Measurements from ENCODE around the gene DEFB116. TPM values are rescaled to one million over a fixed set of nuclear protein-coding genes. Genes with fewer than 3 reads are reported as not detected.

DEFB116 gene
- total and polyA plus RNA-seq, 8 donors = not detected

DNA sequence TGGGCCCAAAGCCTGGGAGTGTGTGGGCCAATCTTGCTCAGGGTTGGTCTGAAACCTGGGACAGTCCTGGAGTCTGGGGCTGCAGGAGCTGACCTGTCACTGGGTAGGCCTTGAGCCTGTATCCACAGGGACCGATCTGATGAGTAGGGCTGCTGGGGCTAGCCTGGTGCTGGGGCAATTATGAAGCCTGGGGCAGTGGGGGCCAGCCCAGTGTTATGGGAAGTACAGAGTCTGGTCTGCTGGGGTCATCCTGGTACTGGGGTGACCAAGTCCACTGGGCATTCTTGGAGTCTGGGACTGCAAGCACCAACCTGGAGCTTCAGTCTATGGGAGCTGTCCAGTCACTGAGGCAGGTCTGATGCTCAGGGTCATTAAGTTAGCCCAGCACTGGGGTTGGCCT lies 30.2 kb downstream of the DEFB116 start:
- intact Hi-C loops (cut with DNase I) = no loop called here
- FAIRE-seq (no peak), ATAC-seq (no peak), DNase-seq (no peak)
- no peak overlapping the region for H3K4me3 ChIP-seq
- TF ChIP-seq, protein P1, sequence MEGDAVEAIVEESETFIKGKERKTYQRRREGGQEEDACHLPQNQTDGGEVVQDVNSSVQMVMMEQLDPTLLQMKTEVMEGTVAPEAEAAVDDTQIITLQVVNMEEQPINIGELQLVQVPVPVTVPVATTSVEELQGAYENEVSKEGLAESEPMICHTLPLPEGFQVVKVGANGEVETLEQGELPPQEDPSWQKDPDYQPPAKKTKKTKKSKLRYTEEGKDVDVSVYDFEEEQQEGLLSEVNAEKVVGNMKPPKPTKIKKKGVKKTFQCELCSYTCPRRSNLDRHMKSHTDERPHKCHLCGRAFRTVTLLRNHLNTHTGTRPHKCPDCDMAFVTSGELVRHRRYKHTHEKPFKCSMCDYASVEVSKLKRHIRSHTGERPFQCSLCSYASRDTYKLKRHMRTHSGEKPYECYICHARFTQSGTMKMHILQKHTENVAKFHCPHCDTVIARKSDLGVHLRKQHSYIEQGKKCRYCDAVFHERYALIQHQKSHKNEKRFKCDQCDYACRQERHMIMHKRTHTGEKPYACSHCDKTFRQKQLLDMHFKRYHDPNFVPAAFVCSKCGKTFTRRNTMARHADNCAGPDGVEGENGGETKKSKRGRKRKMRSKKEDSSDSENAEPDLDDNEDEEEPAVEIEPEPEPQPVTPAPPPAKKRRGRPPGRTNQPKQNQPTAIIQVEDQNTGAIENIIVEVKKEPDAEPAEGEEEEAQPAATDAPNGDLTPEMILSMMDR (IDR thresholded peaks at IDR 0.05) = no peak
- 61 to 75% methylated on average over 1 of the region's 1 CpG for WGBS, 2 donors
- no peaks in the 10 kb centered on the region for H3K36me3 ChIP-seq
- no peak overlapping the region for H3K27ac ChIP-seq
- no peaks in the 10 kb centered on the region for H3K4me1 ChIP-seq
- no peaks in the 10 kb centered on the region for H3K27me3 ChIP-seq
- no peaks in the 10 kb centered on the region for H3K9me3 ChIP-seq

DNA sequence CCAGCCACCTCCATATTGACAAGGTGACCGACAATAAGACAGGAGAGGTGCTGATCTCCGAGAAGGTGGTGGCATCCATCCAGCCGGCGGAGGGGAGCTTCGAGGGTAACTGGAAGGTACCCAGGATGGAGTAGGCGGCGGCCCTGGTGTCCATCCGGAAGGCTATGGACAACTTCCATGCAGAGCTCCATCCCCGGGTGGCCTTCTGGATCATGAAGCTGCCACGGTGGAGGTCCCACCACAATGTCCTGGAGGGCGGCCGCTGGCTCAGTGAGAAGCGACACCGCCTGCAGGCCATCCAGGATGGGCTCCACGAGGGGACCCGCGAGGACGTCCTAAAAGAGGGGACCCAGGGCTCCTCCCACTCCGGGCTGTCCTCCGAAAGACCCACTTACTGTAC lies 33.9 kb downstream of the DEFB116 start:
- H3K4me1 ChIP-seq = no peaks in the 10 kb centered on the region
- TF ChIP-seq, protein P1 (IDR thresholded peaks at IDR 0.05) = no peak
- no peak overlapping the region for H3K27ac ChIP-seq
- intact Hi-C loops (cut with DNase I) = no loop called here
- FAIRE-seq = no peak
- H3K4me3 ChIP-seq = no peak overlapping the region
- 67 to 72% methylated on average over 20 of the region's 20 CpGs for WGBS, 2 donors
- DNase-seq = peak in 1 of 6 donors; percentile 54
- ATAC-seq = no peak
- H3K36me3 ChIP-seq = no peaks in the 10 kb centered on the region
- no peaks in the 10 kb centered on the region for H3K27me3 ChIP-seq
- H3K9me3 ChIP-seq = no peaks in the 10 kb centered on the region

DNA sequence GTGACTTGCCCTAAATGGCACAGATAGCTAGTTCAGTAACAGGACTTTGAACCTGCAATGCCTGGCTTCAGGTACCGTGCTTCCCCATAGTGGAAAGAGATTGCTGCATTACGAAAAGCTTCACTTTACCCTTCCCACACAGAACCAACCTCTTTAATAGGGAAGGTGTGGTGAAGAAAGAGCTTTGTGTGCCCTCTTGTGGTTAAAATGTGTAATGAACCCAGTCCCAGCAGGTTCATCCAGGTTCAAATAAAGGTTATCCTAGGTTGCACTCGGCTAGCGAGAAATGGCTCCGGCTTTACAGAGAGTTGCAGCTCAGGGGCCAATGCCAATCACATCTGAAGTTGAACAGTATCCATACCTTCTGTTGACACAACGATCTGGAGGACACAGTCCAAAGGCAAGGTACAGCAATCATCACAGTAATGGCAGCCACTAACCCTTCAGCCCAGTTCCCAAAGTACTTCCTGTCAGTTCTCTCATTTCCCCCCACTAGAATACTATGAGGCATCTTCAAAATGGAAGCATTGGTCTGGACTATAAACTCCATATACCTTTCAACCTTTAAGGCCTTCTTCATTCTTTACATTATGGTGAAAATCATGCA lies 48.0 kb downstream of the DEFB116 start:
- Histone ChIP-seq H3K4me3 (no peak overlapping the region), H3K4me1 (no peaks in the 10 kb centered on the region), H3K9me3 (no peaks in the 10 kb centered on the region), H3K27ac (no peak overlapping the region), H3K36me3 (no peaks in the 10 kb centered on the region), H3K27me3 (no peaks in the 10 kb centered on the region)
- peak in 1 of 4 donors; percentile 32 for ATAC-seq
- no peak for DNase-seq
- no peak for FAIRE-seq
- TF ChIP-seq, protein P1 (IDR thresholded peaks at IDR 0.05) = peak in 2 of 4 donors; percentile 12 to 26
- WGBS, 2 donors = 47 to 48% methylated on average over 6 of the region's 6 CpGs
- intact Hi-C loops (cut with DNase I) = no loop called here

DNA sequence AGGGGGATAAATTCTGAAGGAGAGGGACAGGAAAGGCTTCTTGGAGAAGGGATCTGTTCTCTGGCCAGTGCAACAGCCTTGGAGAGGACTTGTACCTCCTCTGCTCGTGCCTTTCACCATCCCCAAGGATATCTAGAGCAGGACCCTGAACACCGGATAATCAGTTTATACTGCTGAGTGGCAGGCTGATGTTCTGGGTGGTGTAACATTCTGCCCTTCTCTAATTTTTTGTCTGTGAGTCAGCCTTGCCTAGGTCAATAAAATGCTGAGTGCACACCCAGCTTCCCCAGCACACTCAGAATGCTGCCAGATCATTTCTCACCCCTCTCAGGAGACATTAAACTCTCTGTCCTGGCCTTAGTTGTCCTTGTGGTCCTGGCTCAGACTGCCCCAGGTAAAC lies 51.0 kb downstream of the DEFB116 start, which contains the start of gene DEFB115:
Gene DEFB115 (plus strand): TSS at position 301 of the 400 bp plus-strand sequence. CDS start 0 bp downstream, at position 301.
- intact Hi-C loops (cut with DNase I) = no loop called here
- TF ChIP-seq, protein P1 (IDR thresholded peaks at IDR 0.05) = no peak
- Histone ChIP-seq H3K4me1 (no peaks in the 10 kb centered on the region), H3K27me3 (no peaks in the 10 kb centered on the region), H3K9me3 (no peaks in the 10 kb centered on the region), H3K27ac (no peak within 1 kb of the TSS), H3K4me3 (no peak within 1 kb of the TSS), H3K36me3 (no peaks in the 10 kb centered on the region)
- no peak for DNase-seq
- ATAC-seq = no peak
- 33 to 47% methylated on average over 2 of the region's 2 CpGs for WGBS, 2 donors
- FAIRE-seq = no peak

DNA sequence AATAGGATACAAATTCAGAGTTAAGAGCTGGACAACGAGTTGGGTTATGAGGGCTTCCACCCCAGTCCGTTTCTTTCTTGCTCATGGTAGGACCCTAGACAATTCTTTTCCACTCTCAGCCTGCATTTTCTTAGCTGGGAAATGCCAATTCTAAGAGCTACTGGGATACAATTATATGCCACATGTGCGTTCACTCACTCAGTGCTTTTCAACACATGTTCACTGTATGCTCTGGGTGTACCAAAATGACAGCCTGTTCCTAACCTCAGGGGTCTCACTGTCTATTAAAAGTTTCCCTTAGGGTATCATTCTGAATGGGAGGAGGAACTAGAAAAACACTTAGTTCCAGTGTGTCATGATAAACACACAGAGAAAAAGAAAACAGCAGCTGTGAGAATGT lies 51.4 kb downstream of the DEFB116 start:
- FAIRE-seq = no peak
- TF ChIP-seq, protein P1 (IDR thresholded peaks at IDR 0.05) = no peak
- intact Hi-C loops (cut with DNase I) = no loop called here

More for the DNA sequence above, 51.4 kb downstream of the DEFB116 start:
- Histone ChIP-seq H3K36me3 (no peaks in the 10 kb centered on the region), H3K9me3 (no peaks in the 10 kb centered on the region), H3K4me1 (no peaks in the 10 kb centered on the region), H3K4me3 (no peak overlapping the region), H3K27ac (no peak overlapping the region), H3K27me3 (no peaks in the 10 kb centered on the region)
- DNase-seq = no peak
- 18 to 19% methylated on average over 3 of the region's 3 CpGs for WGBS, 2 donors
- no peak for ATAC-seq
